GM19240 (cell line): ENCODE results near the gene UGT2B7.
"Not testable (repeated sequence)": the region's sequence is repeated elsewhere in the genome, so short reads cannot be mapped to it uniquely, and the experiment has no call there.

Source experiments
- DNase-seq: peaks from one replicate; pipeline ENCODE4 v3.0.0; 2011; ENCODE audit warnings: low spot score; ENCODE audit not compliant: insufficient read length

Gene UGT2B7

GRCh38 chr4:69096111-69096656 lies at the start of gene UGT2B7:
TSS of gene UGT2B7 (plus strand) at chr4:69096474. CDS start at chr4:69096521, 47 bp downstream.
- DNase-seq = no peak

GRCh38 chr4:69049860-69050259 lies 46.4 kb upstream of the UGT2B7 start:
- DNase-seq = no peak

GRCh38 chr4:69050853-69051575 lies 45.3 kb upstream of the UGT2B7 start:
- not testable (repeated sequence) for DNase-seq

- no peak for DNase-seq
Observed at GRCh38 chr4:69051576-69051943, 44.7 kb upstream of the UGT2B7 start.

- not testable (repeated sequence) for DNase-seq
Observed at GRCh38 chr4:69053309-69053885, 42.9 kb upstream of the UGT2B7 start.

GRCh38 chr4:69054033-69054432 lies 42.2 kb upstream of the UGT2B7 start:
- not testable (repeated sequence) for DNase-seq

GRCh38 chr4:69054578-69055200 lies 41.6 kb upstream of the UGT2B7 start:
- DNase-seq = no peak

- DNase-seq = no peak
Observed at GRCh38 chr4:69056150-69056549, 40.1 kb upstream of the UGT2B7 start.

GRCh38 chr4:69056921-69057550 lies 39.2 kb upstream of the UGT2B7 start:
- DNase-seq = no peak

GRCh38 chr4:69057620-69058409 lies 38.5 kb upstream of the UGT2B7 start:
- DNase-seq = no peak

- no peak for DNase-seq
Observed at GRCh38 chr4:69058410-69059059, 37.7 kb upstream of the UGT2B7 start.

- no peak for DNase-seq
Observed at GRCh38 chr4:69060651-69061308, 35.5 kb upstream of the UGT2B7 start.

GRCh38 chr4:69064391-69064790 lies 31.9 kb upstream of the UGT2B7 start:
- no peak for DNase-seq

- DNase-seq = no peak
Observed at GRCh38 chr4:69066945-69067344, 29.3 kb upstream of the UGT2B7 start.

- no peak for DNase-seq
Observed at GRCh38 chr4:69069085-69069484, 27.2 kb upstream of the UGT2B7 start.

GRCh38 chr4:69070590-69070989 lies 25.7 kb upstream of the UGT2B7 start:
- no peak for DNase-seq

GRCh38 chr4:69071286-69071685 lies 25.0 kb upstream of the UGT2B7 start:
- no peak for DNase-seq

GRCh38 chr4:69073375-69073774 lies 22.9 kb upstream of the UGT2B7 start:
- DNase-seq = no peak

- DNase-seq = no peak
Observed at GRCh38 chr4:69075061-69075792, 21.0 kb upstream of the UGT2B7 start.
